ENCODE data around the gene NSL1.

Gene NSL1

GRCh38 chr1:212685429-212685828, 106.1 kb downstream of the NSL1 start:
- no peak for DNase-seq (ENCODE audit: low read depth in 2 of 2)

DNA sequence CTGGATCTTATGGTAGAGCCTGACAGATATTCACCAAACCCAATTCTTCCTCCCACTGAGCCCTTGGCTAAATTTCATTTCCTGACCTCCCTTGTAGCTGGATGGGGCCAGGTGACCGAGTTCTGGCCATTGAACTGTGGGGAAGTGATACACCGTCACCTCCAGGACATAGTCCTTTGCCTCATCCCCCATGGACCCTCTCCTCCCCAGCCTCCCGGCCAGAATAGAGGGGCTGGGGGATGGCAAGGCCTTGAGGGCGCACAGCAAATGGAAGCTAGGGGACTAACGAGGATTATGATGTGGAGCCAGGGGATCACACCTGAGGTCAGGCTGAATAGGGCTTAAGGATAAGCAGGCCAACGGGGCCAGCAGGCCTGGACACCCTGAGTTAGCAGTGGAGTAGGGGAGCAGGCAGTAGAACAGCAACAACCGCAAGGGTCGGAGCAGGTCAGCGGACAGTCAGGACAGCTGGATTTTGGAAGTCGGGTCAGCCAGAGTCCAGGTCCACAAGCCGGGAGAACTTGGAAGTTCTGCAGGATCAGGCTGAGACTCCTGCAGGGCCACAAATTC, 107.0 kb downstream of the NSL1 start:
- no peak for DNase-seq (ENCODE audit: low read depth in 2 of 2)

DNA sequence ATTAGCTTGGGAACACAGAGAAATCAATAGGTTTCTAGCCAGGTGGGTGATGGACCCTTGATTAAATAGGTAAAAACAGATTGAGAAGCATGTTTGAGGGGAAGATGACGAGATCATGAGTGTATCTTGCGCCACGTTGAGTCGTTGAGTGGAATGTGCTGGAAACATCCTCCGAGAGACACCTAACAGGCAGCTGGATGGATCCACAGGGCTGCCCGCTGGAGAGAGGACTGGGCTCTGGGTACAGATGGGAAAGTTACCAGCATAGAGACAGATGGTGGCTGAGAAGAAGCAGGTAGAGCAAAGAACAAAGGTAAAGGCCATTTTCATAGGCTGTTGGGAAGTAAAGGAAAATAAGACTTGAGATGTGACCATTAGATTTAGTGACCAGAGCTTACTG, 107.5 kb downstream of the NSL1 start:
- DNase-seq (ENCODE audit: low read depth in 2 of 2): no peak

- DNase-seq (ENCODE audit: low read depth in 2 of 2): peak; percentile 32 to 59
These were observed 108.2 kb downstream of the NSL1 start for GRCh38 chr1:212683357-212683722.

GRCh38 chr1:212680680-212681389, 110.7 kb downstream of the NSL1 start:
- DNase-seq (ENCODE audit: low read depth in 2 of 2): no peak

- DNase-seq (ENCODE audit: low read depth in 2 of 2): no peak
These were observed 112.8 kb downstream of the NSL1 start for GRCh38 chr1:212678456-212679410.

- DNase-seq (ENCODE audit: low read depth in 2 of 2): no peak
These were observed 114.0 kb downstream of the NSL1 start for GRCh38 chr1:212677573-212677972.

- no peak for DNase-seq (ENCODE audit: low read depth in 2 of 2)
These were observed 114.4 kb downstream of the NSL1 start for GRCh38 chr1:212677136-212677535.

Measured in stimulated activated CD4-positive, alpha-beta T cell treated with anti-CD3 and anti-CD28 coated beads, Interleukin-15, amount 100 ng/mL, for 48 hours (primary cell).